Activated CD8-positive, alpha-beta memory T cell treated with anti-CD3 and anti-CD28 coated beads, Interleukin-2, amount 50 U/mL, for 48 hours (primary cell): ENCODE results near the gene PXDN.
A peak's percentile ranks its signal among the peaks of the same experiment; 100 is the strongest.
"Not testable (repeated sequence)": the region's sequence is repeated elsewhere in the genome, so short reads cannot be mapped to it uniquely, and the experiment has no call there.

Experiments
- DNase-seq: peaks from one replicate; pipeline ENCODE4 v3.0.0-alpha.2; 2020

PXDN gene

GRCh38 chr2:1739961-1740715 lies 4.2 kb downstream of the PXDN start:
- peak; percentile 33 for DNase-seq

- no peak for DNase-seq
Measured at GRCh38 chr2:1739322-1739957, 4.9 kb downstream of the PXDN start.

GRCh38 chr2:1738646-1739302 lies 5.5 kb downstream of the PXDN start:
- peak; percentile 15 for DNase-seq

- peak; percentile 12 for DNase-seq
Measured at GRCh38 chr2:1738163-1738562, 6.2 kb downstream of the PXDN start.

- peak; percentile 26 for DNase-seq
Measured at GRCh38 chr2:1736997-1737480, 7.3 kb downstream of the PXDN start.

GRCh38 chr2:1736045-1736444 lies 8.3 kb downstream of the PXDN start:
- DNase-seq: no peak

- peak; percentile 3 for DNase-seq
Measured at GRCh38 chr2:1733298-1733697, 11.0 kb downstream of the PXDN start.

- DNase-seq: no peak
Measured at GRCh38 chr2:1731963-1732768, 12.1 kb downstream of the PXDN start.

GRCh38 chr2:1731447-1731962 lies 12.8 kb downstream of the PXDN start:
- peak; percentile 12 for DNase-seq

- peak; percentile 23 for DNase-seq
Measured at GRCh38 chr2:1730015-1730927, 14.0 kb downstream of the PXDN start.

GRCh38 chr2:1729242-1729641 lies 15.1 kb downstream of the PXDN start:
- DNase-seq: peak; percentile 2

GRCh38 chr2:1728821-1729220 lies 15.5 kb downstream of the PXDN start:
- DNase-seq: peak; percentile 33

GRCh38 chr2:1727796-1728474 lies 16.4 kb downstream of the PXDN start:
- peak; percentile 13 for DNase-seq

- peak; percentile 6 for DNase-seq
Measured at GRCh38 chr2:1727101-1727771, 17.1 kb downstream of the PXDN start.

- DNase-seq: no peak
Measured at GRCh38 chr2:1726558-1726957, 17.8 kb downstream of the PXDN start.

GRCh38 chr2:1724351-1724750 lies 20.0 kb downstream of the PXDN start:
- DNase-seq: not testable (repeated sequence)

- no peak for DNase-seq
Measured at GRCh38 chr2:1723397-1724042, 20.8 kb downstream of the PXDN start.

GRCh38 chr2:1722692-1723091 lies 21.6 kb downstream of the PXDN start:
- no peak for DNase-seq

- DNase-seq: peak; percentile 8
Measured at GRCh38 chr2:1721706-1722646, 22.3 kb downstream of the PXDN start.
